Skeletal muscle satellite cell (primary cell): ENCODE measurements around the gene ZFP36.

ENCODE experiments used
- H3K27me3 ChIP-seq: 2 replicates; pipeline ENCODE4 v1.7.0; 2013; ENCODE audit warnings: low read length; ENCODE audit not compliant: control insufficient read depth, insufficient read depth
- H3K36me3 ChIP-seq: 2 replicates; pipeline ENCODE4 v1.7.0; 2013; ENCODE audit warnings: mild to moderate bottlenecking, control low read depth, low read length; ENCODE audit not compliant: insufficient read depth
- H3K4me1 ChIP-seq: 2 replicates; pipeline ENCODE4 v1.7.0; 2013; ENCODE audit warnings: low read length; ENCODE audit not compliant: control insufficient read depth, insufficient read depth
- H3K4me2 ChIP-seq: 2 replicates; pipeline ENCODE4 v1.7.0; 2013; ENCODE audit warnings: mild to moderate bottlenecking, low read length
- H3K4me3 ChIP-seq: 2 replicates; pipeline ENCODE4 v1.7.0; 2013; ENCODE audit warnings: low read length
- H3K9ac ChIP-seq: 2 replicates; pipeline ENCODE4 v1.7.0; 2013; ENCODE audit warnings: mild to moderate bottlenecking, low read depth, low read length, moderate library complexity
- H3K9me3 ChIP-seq: replicated peaks from 2 replicates; pipeline ENCODE4 v1.7.0; 2013; ENCODE audit warnings: mild to moderate bottlenecking, control low read depth, low read length

Gene ZFP36

GRCh38 chr19:39388657-39389056, 18.0 kb upstream of the ZFP36 start:
- Histone ChIP-seq H3K27me3 (no peaks in the 10 kb centered on the region), H3K4me3 (no peak overlapping the region), H3K4me1 (peaks cover 16% of the 10 kb centered on the region), H3K4me2 (no peak overlapping the region), H3K36me3 (peaks cover 53% of the 10 kb centered on the region), H3K9me3 (no peaks in the 10 kb centered on the region), H3K9ac (no peak overlapping the region)

GRCh38 chr19:39389631-39390414, 16.8 kb upstream of the ZFP36 start:
- H3K36me3 ChIP-seq, result peaks cover 51% of the 10 kb centered on the region

GRCh38 chr19:39390451-39390750, 16.2 kb upstream of the ZFP36 start:
- Histone ChIP-seq H3K36me3 (peaks cover 50% of the 10 kb centered on the region), H3K27me3 (no peaks in the 10 kb centered on the region), H3K4me2 (peak overlapping the region; percentile 81), H3K4me3 (peak overlapping the region; percentile 84), H3K9me3 (no peaks in the 10 kb centered on the region), H3K4me1 (peaks cover 16% of the 10 kb centered on the region), H3K9ac (peak overlapping the region; percentile 93)

More at GRCh38 chr19:39389631-39390414, 16.8 kb upstream of the ZFP36 start:
- H3K9me3 ChIP-seq, result no peaks in the 10 kb centered on the region
- peak overlapping the region; percentile 81 for H3K4me2 ChIP-seq
- peak overlapping the region; percentile 93 for H3K9ac ChIP-seq
- H3K4me1 ChIP-seq, result peaks cover 16% of the 10 kb centered on the region
- peak overlapping the region; percentile 84 for H3K4me3 ChIP-seq
- H3K27me3 ChIP-seq, result no peaks in the 10 kb centered on the region

GRCh38 chr19:39390751-39391437, 15.8 kb upstream of the ZFP36 start, which contains the start of the genes MED29 and PAF1:
TSS of gene MED29 (plus strand) at chr19:39391378. CDS start at chr19:39391423, 45 bp downstream.
TSS of gene PAF1 (minus strand) at chr19:39391106. CDS start at chr19:39390864, 242 bp downstream.
- Histone ChIP-seq H3K4me1 (peaks cover 16% of the 10 kb centered on the region), H3K4me2 (peak within 1 kb of the TSS; percentile 87), H3K4me3 (peak within 1 kb of the TSS; percentile 92), H3K36me3 (peaks cover 45% of the 10 kb centered on the region), H3K9ac (peak within 1 kb of the TSS; percentile 93), H3K9me3 (no peaks in the 10 kb centered on the region), H3K27me3 (no peaks in the 10 kb centered on the region)

- H3K9me3 ChIP-seq, result no peaks in the 10 kb centered on the region
- H3K27me3 ChIP-seq, result no peaks in the 10 kb centered on the region
- H3K4me3 ChIP-seq, result peak overlapping the region; percentile 18
- peak overlapping the region; percentile 77 for H3K9ac ChIP-seq
- H3K4me1 ChIP-seq, result peaks cover 34% of the 10 kb centered on the region
- peak overlapping the region; percentile 57 for H3K4me2 ChIP-seq
- H3K36me3 ChIP-seq, result peaks cover 16% of the 10 kb centered on the region
These were observed 9.0 kb upstream of the ZFP36 start for GRCh38 chr19:39397360-39398296.

- no peaks in the 10 kb centered on the region for H3K9me3 ChIP-seq
- H3K9ac ChIP-seq, result peak overlapping the region; percentile 77
- peaks cover 14% of the 10 kb centered on the region for H3K36me3 ChIP-seq
- H3K4me1 ChIP-seq, result peaks cover 41% of the 10 kb centered on the region
- H3K4me3 ChIP-seq, result peak overlapping the region; percentile 18
- H3K4me2 ChIP-seq, result peak overlapping the region; percentile 57
- no peaks in the 10 kb centered on the region for H3K27me3 ChIP-seq
These were observed 8.3 kb upstream of the ZFP36 start for GRCh38 chr19:39398297-39398864.

GRCh38 chr19:39399668-39400050, 7.0 kb upstream of the ZFP36 start:
- peaks cover 47% of the 10 kb centered on the region for H3K4me1 ChIP-seq
- H3K9me3 ChIP-seq, result no peaks in the 10 kb centered on the region
- H3K4me2 ChIP-seq, result no peak overlapping the region
- no peak overlapping the region for H3K9ac ChIP-seq
- no peaks in the 10 kb centered on the region for H3K27me3 ChIP-seq
- peaks cover 7% of the 10 kb centered on the region for H3K36me3 ChIP-seq
- H3K4me3 ChIP-seq, result no peak overlapping the region

GRCh38 chr19:39400061-39400460, 6.6 kb upstream of the ZFP36 start:
- H3K27me3 ChIP-seq, result no peaks in the 10 kb centered on the region
- H3K9me3 ChIP-seq, result no peaks in the 10 kb centered on the region
- peaks cover 5% of the 10 kb centered on the region for H3K36me3 ChIP-seq
- H3K4me3 ChIP-seq, result no peak overlapping the region
- peaks cover 47% of the 10 kb centered on the region for H3K4me1 ChIP-seq
- no peak overlapping the region for H3K4me2 ChIP-seq
- no peak overlapping the region for H3K9ac ChIP-seq

- Histone ChIP-seq H3K9ac (peak overlapping the region; percentile 96), H3K9me3 (no peaks in the 10 kb centered on the region), H3K36me3 (peaks cover 2% of the 10 kb centered on the region), H3K4me2 (peak overlapping the region; percentile 2), H3K4me3 (no peak overlapping the region), H3K27me3 (no peaks in the 10 kb centered on the region), H3K4me1 (peaks cover 50% of the 10 kb centered on the region)
These were observed 5.5 kb upstream of the ZFP36 start for GRCh38 chr19:39401070-39401548.

- peak overlapping the region; percentile 91 for H3K4me2 ChIP-seq
These were observed 4.9 kb upstream of the ZFP36 start for GRCh38 chr19:39401549-39402345.

More at GRCh38 chr19:39401549-39402345, 4.9 kb upstream of the ZFP36 start:
- Histone ChIP-seq H3K9me3 (no peaks in the 10 kb centered on the region), H3K4me3 (peak overlapping the region; percentile 67), H3K4me1 (peaks cover 53% of the 10 kb centered on the region), H3K27me3 (no peaks in the 10 kb centered on the region), H3K9ac (peak overlapping the region; percentile 96), H3K36me3 (peaks cover 2% of the 10 kb centered on the region)
